Natural killer cell (primary cell): Measurements from ENCODE around the gene CXCR3. TPM values are rescaled to one million over a fixed set of nuclear protein-coding genes. Genes with fewer than 3 reads are reported as not detected.

Experiments
- ATAC-seq, 3 donors: fragments of 150-1000 bp in 2 of 3; fragments of 200-7000 bp in 1 of 3; cut with Tn5 transposase; 1 replicate in 1 of 3; 2 replicates in 2 of 3; pipeline ENCODE4 v1.10.0; 2021; ENCODE audit warnings: mild to moderate bottlenecking in 2 of 3, moderate library complexity in 2 of 3
- DNase-seq, 2 donors: peaks; one replicate each; pipeline versions ENCODE4 v3.0.0 to v3.0.0-alpha.2; 2013 to 2021; ENCODE audit warnings: mixed read lengths in 1 of 2
- H3K27ac ChIP-seq: one replicate; pipeline ENCODE4 v1.5.1; 2013; ENCODE audit warnings: mild to moderate bottlenecking, low read length
- H3K27me3 ChIP-seq: one replicate; pipeline ENCODE4 v1.6.1; 2013; ENCODE audit warnings: low read length; ENCODE audit not compliant: control insufficient read depth, insufficient read depth
- H3K36me3 ChIP-seq: one replicate; pipeline ENCODE4 v1.6.1; 2013; ENCODE audit warnings: low read length; ENCODE audit not compliant: control insufficient read depth, insufficient read depth
- H3K4me1 ChIP-seq: one replicate; pipeline ENCODE4 v1.6.1; 2013; ENCODE audit warnings: low read length; ENCODE audit not compliant: control insufficient read depth, insufficient read depth
- H3K4me3 ChIP-seq: one replicate; pipeline ENCODE4 v1.5.1; 2013; ENCODE audit warnings: low read length
- H3K9me3 ChIP-seq: one replicate; pipeline ENCODE4 v1.6.1; 2013; ENCODE audit warnings: low read length; ENCODE audit not compliant: control insufficient read depth, insufficient read depth
- H3K27ac Mint-ChIP-seq, 2 donors: one replicate each; pipeline ENCODE4 v1.8.0; 2022; ENCODE audit warnings: mild to moderate bottlenecking in 2 of 2, mixed read lengths in 2 of 2, moderate library complexity in 1 of 2
- H3K27me3 Mint-ChIP-seq, 2 donors: one replicate each; pipeline ENCODE4 v1.8.0; 2022; ENCODE audit warnings: low read depth in 2 of 2, mixed read lengths in 2 of 2
- H3K36me3 Mint-ChIP-seq: one replicate; pipeline ENCODE4 v1.8.0; 2022; ENCODE audit warnings: mixed read lengths
- H3K4me1 Mint-ChIP-seq, 2 donors: one replicate each; pipeline ENCODE4 v1.8.0; 2022; ENCODE audit warnings: mixed read lengths in 2 of 2
- H3K4me3 Mint-ChIP-seq: one replicate; pipeline ENCODE4 v1.8.0; 2022; ENCODE audit warnings: mild to moderate bottlenecking, moderate library complexity, mixed read lengths
- H3K9me3 Mint-ChIP-seq, 2 donors: one replicate each; pipeline ENCODE4 v1.8.0; 2022; ENCODE audit warnings: mixed read lengths in 2 of 2
- CTCF ChIP-seq: fragments of 200-600 bp; IDR thresholded peaks from one replicate; pipeline ENCODE4 v1.8.0; 2022; ENCODE audit warnings: antibody characterized with exemption
- WGBS: methylation state at CpG from one replicate; pipeline ENCODE4 v1.1.7; 2013; ENCODE audit warnings: missing lambda C conversion rate; ENCODE audit not compliant: insufficient coverage; 5-methylcytosine and 5-hydroxymethylcytosine counted together
- intact Hi-C: fragments of 100-400 bp; cut with micrococcal nuclease; formaldehyde crosslinking; loops from one replicate; pipeline ENCODE4 v1.14.2; 2022
- total RNA-seq, 4 donors: library from RNA; stranded (reverse); fragments of 120-200 nt in 1 of 4; gene quantifications; one replicate each; pipeline versions ENCODE4 v1.2.3 to v1.2.4, GENCODE V29; 2013 to 2022

CXCR3 gene
- 10 to 100 TPM in 2 of 3 donors, 1 to 10 TPM in 1; 8.7 to 15.9 (median 13.7) TPM for total RNA-seq
- 9.1 TPM for total RNA-seq (2013)

- Mint-ChIP-seq H3K4me3 (peak within 1 kb of the TSS; percentile 90), H3K9me3 (no peaks in the 10 kb centered on the region), H3K27me3 (no peaks in the 10 kb centered on the region), H3K36me3 (no peaks in the 10 kb centered on the region), H3K4me1 (peaks cover 71 to 72% of the 10 kb centered on the region in 2 donors), H3K27ac (peak within 1 kb of the TSS; percentile 91 to 93)
- Histone ChIP-seq H3K9me3 (no peaks in the 10 kb centered on the region), H3K36me3 (peaks cover 17% of the 10 kb centered on the region), H3K27me3 (no peaks in the 10 kb centered on the region), H3K27ac (peak within 1 kb of the TSS; percentile 86), H3K4me1 (peaks cover 88% of the 10 kb centered on the region), H3K4me3 (peak within 1 kb of the TSS; percentile 53)
- ATAC-seq (peak; percentile 19 to 37 (median 37)), DNase-seq (peak; percentile 36 to 73)
- no peak for TF ChIP-seq CTCF
- intact Hi-C loops = loop anchor here (2.0 kb wide), 1 partner anchor 86 kb away; the partner anchor contains the start of gene OGT
- WGBS = 0% methylated on average over 3 of the region's 4 CpGs
Measured at GRCh38 chrX:71618303-71618721, at the start of gene CXCR3. Gene CXCR3, minus strand, starts transcription at chrX:71618511. Its CDS starts 62 bp downstream, at chrX:71618449.

GRCh38 chrX:71667328-71668247 is 49.3 kb upstream of the CXCR3 start, which contains the start of gene LOC101059915:
Gene LOC101059915, plus strand, starts transcription at chrX:71667546.
- 92% methylated on average over 50 of the region's 50 CpGs for WGBS
- TF ChIP-seq CTCF = no peak
- no peaks in the 10 kb centered on the region for H3K27me3 ChIP-seq
- Mint-ChIP-seq H3K27me3 (peaks cover 0 to 6% of the 10 kb centered on the region in 2 donors), H3K4me3 (no peak within 1 kb of the TSS), H3K4me1 (peaks cover 9 to 20% of the 10 kb centered on the region in 2 donors), H3K36me3 (no peaks in the 10 kb centered on the region), H3K27ac (no peak within 1 kb of the TSS), H3K9me3 (no peaks in the 10 kb centered on the region)
- ATAC-seq = no peak
- H3K27ac ChIP-seq = no peak within 1 kb of the TSS
- no peaks in the 10 kb centered on the region for H3K9me3 ChIP-seq
- peaks cover 27% of the 10 kb centered on the region for H3K4me1 ChIP-seq
- intact Hi-C loops = no loop called here
- H3K36me3 ChIP-seq = no peaks in the 10 kb centered on the region
- no peak for DNase-seq
- no peak within 1 kb of the TSS for H3K4me3 ChIP-seq

DNA sequence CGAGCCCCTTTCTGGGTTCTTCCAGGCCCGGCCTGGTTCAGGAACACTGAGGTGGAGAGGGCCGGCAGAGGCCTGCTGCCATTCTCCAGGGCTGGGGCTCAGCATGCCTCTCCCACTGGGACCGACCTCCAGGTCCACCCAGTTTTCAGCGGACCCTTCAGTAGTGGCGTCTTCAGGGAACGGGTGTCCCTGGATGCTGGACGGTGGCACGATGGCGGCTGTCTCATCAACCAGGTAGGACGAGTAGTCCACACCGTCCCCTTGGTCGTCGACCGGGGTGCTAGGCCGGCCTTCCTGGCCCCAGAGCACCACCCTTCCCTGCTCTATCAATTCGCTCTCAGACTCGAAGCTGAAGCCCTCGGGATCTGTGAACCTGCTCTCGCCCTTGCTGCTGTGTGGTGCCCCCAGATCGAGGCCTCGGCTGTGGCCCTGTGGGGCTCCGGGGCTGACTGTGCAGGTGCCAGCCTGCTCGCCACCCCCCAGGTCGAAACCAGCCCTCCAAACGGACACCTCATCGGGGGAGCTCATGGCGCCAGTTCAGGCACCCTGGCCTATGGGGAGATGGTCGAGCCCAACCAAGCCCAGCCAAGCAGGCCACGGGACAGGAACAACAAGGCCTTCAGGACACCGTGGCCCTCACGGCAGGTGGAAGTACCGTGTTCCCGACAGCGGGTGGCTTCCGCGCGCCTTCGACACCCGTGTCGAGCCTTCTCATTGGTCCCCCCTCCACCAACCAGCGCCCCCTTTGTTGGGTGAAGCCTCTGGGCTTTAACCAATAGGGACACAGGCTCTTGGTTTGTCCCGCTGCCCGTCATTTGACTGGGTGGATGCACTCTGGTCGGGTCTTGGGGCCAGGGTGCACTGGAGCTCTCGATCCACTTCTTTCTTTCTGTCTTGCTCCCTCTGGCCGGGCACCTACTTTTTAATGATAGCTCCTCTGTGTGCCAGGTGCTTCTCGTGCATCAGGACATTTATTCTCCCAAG is 48.2 kb upstream of the CXCR3 start:
- Histone ChIP-seq H3K27me3 (no peaks in the 10 kb centered on the region), H3K4me3 (no peak overlapping the region), H3K4me1 (peaks cover 35% of the 10 kb centered on the region), H3K27ac (no peak overlapping the region), H3K9me3 (no peaks in the 10 kb centered on the region), H3K36me3 (no peaks in the 10 kb centered on the region)
- TF ChIP-seq CTCF = no peak
- Mint-ChIP-seq H3K4me3 (no peak overlapping the region), H3K27me3 (peaks cover 0 to 2% of the 10 kb centered on the region in 2 donors), H3K36me3 (no peaks in the 10 kb centered on the region), H3K4me1 (peaks cover 16 to 20% of the 10 kb centered on the region in 2 donors), H3K27ac (no peak overlapping the region), H3K9me3 (no peaks in the 10 kb centered on the region)
- intact Hi-C loops = no loop called here
- DNase-seq = no peak
- ATAC-seq = no peak
- 92% methylated on average over 47 of the region's 48 CpGs for WGBS
